Measurements from ENCODE around the gene PHC2. TPM values are rescaled to one million over a fixed set of nuclear protein-coding genes. Genes with fewer than 3 reads are reported as not detected.

The PHC2 gene
- total and polyA plus RNA-seq, 9 of the 15 experiments (the other 6 are each of a cell fraction or from before 2014, with no cell fraction given) = 3.1 to 67.6 (median 34.6) TPM

DNA sequence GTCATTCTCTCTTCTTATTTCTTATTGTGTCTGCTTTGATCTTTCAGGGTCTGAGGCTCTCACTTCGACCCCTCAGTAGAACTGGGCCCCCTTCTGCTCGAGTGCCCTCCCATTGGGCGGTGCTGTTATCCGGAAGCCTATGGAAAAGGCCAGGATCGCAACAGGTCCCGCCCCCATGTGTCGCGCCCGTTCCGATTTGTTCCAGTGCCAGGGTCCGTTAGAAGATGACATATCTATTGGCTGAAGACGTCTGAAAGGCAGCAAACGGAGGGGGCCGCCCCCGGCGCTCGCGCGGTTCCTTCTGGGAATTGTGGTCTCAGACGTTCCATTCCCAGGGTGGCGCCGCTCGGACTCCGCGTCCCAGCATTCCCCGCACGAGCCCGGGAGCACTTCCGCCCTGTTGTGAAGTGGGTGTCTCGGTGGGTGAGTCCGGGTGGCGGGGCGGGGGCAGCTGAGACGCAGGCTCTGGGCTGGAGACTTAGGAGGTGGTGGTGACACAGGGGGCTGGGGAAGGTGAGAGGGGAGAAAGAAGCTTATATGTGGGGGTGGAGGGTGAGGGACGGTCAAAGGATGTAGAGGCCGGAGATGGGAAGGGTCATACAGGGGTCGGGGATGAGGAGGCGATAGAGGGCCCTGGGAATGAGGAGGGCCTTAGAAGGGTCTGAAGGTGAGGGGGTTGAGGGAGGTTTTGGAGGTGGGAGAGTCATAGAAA is 41.5 kb upstream of the PHC2 start, which contains the start of gene ZSCAN20 (continued):
- TF ChIP-seq GTF2F1 (IDR thresholded peaks at IDR 0.05; ENCODE audit: low read depth, low read length) = no peak
- TF ChIP-seq COPS2 (conservative IDR thresholded peaks at IDR 0.05) = no peak
- TF ChIP-seq, protein P1, sequence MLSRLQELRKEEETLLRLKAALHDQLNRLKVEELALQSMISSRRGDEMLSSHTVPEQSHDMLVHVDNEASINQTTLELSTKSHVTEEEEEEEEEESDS (CRISPR knock-in tag; IDR thresholded peaks at IDR 0.05) = no peak
- peak; percentile 58 for TF ChIP-seq CTBP1 (IDR thresholded peaks at IDR 0.05; ENCODE audit: borderline replicate concordance)
- TF ChIP-seq, protein P2, sequence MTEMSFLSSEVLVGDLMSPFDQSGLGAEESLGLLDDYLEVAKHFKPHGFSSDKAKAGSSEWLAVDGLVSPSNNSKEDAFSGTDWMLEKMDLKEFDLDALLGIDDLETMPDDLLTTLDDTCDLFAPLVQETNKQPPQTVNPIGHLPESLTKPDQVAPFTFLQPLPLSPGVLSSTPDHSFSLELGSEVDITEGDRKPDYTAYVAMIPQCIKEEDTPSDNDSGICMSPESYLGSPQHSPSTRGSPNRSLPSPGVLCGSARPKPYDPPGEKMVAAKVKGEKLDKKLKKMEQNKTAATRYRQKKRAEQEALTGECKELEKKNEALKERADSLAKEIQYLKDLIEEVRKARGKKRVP (CRISPR knock-in tag; IDR thresholded peaks at IDR 0.05) = no peak
- TF ChIP-seq RCOR1 (IDR thresholded peaks at IDR 0.05; ENCODE audit: borderline replicate concordance in 1 of 2, low read depth in 2 of 2, low read length in 2 of 2) = peak in 1 of 2 experiments; percentile 32; a peak in 1 of 4 replicates
- TF ChIP-seq, protein P3, sequence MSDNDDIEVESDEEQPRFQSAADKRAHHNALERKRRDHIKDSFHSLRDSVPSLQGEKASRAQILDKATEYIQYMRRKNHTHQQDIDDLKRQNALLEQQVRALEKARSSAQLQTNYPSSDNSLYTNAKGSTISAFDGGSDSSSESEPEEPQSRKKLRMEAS (CRISPR knock-in tag; IDR thresholded peaks at IDR 0.05) = no peak
- no peak; the same call in 1 of the 2 replicates for TF ChIP-seq LEF1 (IDR thresholded peaks at IDR 0.05)
- peak; percentile 64; the same call in 1 of the 2 replicates for TF ChIP-seq NFRKB (IDR thresholded peaks at IDR 0.05; ENCODE audit: low read depth)
- no peak for TF ChIP-seq MCM2 (IDR thresholded peaks at IDR 0.05; ENCODE audit: low read depth)
- TF ChIP-seq, protein P4, sequence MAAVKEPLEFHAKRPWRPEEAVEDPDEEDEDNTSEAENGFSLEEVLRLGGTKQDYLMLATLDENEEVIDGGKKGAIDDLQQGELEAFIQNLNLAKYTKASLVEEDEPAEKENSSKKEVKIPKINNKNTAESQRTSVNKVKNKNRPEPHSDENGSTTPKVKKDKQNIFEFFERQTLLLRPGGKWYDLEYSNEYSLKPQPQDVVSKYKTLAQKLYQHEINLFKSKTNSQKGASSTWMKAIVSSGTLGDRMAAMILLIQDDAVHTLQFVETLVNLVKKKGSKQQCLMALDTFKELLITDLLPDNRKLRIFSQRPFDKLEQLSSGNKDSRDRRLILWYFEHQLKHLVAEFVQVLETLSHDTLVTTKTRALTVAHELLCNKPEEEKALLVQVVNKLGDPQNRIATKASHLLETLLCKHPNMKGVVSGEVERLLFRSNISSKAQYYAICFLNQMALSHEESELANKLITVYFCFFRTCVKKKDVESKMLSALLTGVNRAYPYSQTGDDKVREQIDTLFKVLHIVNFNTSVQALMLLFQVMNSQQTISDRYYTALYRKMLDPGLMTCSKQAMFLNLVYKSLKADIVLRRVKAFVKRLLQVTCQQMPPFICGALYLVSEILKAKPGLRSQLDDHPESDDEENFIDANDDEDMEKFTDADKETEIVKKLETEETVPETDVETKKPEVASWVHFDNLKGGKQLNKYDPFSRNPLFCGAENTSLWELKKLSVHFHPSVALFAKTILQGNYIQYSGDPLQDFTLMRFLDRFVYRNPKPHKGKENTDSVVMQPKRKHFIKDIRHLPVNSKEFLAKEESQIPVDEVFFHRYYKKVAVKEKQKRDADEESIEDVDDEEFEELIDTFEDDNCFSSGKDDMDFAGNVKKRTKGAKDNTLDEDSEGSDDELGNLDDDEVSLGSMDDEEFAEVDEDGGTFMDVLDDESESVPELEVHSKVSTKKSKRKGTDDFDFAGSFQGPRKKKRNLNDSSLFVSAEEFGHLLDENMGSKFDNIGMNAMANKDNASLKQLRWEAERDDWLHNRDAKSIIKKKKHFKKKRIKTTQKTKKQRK (IDR thresholded peaks at IDR 0.05; ENCODE audit: borderline replicate concordance, low read depth, low read length) = peak; percentile 92; the same call in 1 of the 2 replicates
- TF ChIP-seq, protein P5, sequence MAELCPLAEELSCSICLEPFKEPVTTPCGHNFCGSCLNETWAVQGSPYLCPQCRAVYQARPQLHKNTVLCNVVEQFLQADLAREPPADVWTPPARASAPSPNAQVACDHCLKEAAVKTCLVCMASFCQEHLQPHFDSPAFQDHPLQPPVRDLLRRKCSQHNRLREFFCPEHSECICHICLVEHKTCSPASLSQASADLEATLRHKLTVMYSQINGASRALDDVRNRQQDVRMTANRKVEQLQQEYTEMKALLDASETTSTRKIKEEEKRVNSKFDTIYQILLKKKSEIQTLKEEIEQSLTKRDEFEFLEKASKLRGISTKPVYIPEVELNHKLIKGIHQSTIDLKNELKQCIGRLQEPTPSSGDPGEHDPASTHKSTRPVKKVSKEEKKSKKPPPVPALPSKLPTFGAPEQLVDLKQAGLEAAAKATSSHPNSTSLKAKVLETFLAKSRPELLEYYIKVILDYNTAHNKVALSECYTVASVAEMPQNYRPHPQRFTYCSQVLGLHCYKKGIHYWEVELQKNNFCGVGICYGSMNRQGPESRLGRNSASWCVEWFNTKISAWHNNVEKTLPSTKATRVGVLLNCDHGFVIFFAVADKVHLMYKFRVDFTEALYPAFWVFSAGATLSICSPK (IDR thresholded peaks at IDR 0.05; ENCODE audit: borderline replicate concordance) = peak; percentile 76; the same call in 1 of the 2 replicates
- TF ChIP-seq, protein P6, sequence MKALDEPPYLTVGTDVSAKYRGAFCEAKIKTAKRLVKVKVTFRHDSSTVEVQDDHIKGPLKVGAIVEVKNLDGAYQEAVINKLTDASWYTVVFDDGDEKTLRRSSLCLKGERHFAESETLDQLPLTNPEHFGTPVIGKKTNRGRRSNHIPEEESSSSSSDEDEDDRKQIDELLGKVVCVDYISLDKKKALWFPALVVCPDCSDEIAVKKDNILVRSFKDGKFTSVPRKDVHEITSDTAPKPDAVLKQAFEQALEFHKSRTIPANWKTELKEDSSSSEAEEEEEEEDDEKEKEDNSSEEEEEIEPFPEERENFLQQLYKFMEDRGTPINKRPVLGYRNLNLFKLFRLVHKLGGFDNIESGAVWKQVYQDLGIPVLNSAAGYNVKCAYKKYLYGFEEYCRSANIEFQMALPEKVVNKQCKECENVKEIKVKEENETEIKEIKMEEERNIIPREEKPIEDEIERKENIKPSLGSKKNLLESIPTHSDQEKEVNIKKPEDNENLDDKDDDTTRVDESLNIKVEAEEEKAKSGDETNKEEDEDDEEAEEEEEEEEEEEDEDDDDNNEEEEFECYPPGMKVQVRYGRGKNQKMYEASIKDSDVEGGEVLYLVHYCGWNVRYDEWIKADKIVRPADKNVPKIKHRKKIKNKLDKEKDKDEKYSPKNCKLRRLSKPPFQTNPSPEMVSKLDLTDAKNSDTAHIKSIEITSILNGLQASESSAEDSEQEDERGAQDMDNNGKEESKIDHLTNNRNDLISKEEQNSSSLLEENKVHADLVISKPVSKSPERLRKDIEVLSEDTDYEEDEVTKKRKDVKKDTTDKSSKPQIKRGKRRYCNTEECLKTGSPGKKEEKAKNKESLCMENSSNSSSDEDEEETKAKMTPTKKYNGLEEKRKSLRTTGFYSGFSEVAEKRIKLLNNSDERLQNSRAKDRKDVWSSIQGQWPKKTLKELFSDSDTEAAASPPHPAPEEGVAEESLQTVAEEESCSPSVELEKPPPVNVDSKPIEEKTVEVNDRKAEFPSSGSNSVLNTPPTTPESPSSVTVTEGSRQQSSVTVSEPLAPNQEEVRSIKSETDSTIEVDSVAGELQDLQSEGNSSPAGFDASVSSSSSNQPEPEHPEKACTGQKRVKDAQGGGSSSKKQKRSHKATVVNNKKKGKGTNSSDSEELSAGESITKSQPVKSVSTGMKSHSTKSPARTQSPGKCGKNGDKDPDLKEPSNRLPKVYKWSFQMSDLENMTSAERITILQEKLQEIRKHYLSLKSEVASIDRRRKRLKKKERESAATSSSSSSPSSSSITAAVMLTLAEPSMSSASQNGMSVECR (CRISPR knock-in tag; IDR thresholded peaks at IDR 0.05) = no peak
- TF ChIP-seq ZNF174 (CRISPR knock-in tag; IDR thresholded peaks at IDR 0.05) = no peak
- 0 out of 2 replicates have a peak, but pooled peaks have one; percentile 25 for TF ChIP-seq L3MBTL2 (IDR thresholded peaks at IDR 0.05)

All from K562 (cell line).